Measurements from ENCODE around the gene KIAA1549. TPM values are rescaled to one million over a fixed set of nuclear protein-coding genes. Genes with fewer than 3 reads are reported as not detected.
"Not testable (repeated sequence)": the region's sequence is repeated elsewhere in the genome, so short reads cannot be mapped to it uniquely, and the experiment has no call there.

The KIAA1549 gene
- total RNA-seq, 3 donors from 2014 or later (not counting 1 experiment from before 2014, with no cell fraction given) = 0.08 to 0.09 (median 0.09) TPM

DNA sequence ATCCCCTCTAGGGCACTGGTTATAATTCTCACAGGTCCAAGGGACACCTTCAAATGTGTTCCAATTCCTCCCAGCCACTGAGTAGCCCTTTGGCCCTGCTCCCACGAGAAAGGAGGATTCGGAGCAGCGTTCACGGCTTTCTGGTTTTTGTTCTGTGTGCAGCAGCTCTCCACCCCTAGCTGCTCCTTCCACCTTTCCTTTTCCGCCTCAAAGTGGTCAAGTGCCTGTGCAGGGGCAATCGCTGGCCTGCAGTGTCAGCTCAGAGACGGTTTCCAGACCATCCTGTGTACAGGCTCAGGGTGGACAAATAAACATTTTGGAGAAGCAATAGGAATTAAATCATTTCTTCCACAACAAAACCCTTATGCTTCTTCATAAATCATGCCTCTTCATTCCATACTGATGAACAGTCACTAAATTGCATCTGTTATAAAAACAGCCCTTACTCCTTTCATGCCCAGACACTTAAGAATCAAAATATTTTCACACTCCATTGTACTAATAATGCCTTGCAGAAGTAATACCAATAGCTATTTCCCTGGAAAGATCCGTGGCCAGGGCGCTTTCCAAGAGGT lies 1.1 kb downstream of the KIAA1549 start:
- Histone ChIP-seq H3K36me3 (ENCODE audit: control insufficient read depth, insufficient read depth, low read length) (no peaks in the 10 kb centered on the region), H3K4me3 (ENCODE audit: low read length) (no peak overlapping the region), H3K9me3 (ENCODE audit: control insufficient read depth, insufficient read depth, low read length) (no peaks in the 10 kb centered on the region), H3K4me1 (ENCODE audit: control insufficient read depth, insufficient read depth, low read length) (peaks cover 15% of the 10 kb centered on the region), H3K27ac (ENCODE audit: low read length) (no peak overlapping the region), H3K27me3 (ENCODE audit: control insufficient read depth, insufficient read depth, low read length) (peaks cover 21% of the 10 kb centered on the region)
- ATAC-seq = no peak
- H3K27ac Mint-ChIP-seq = peak overlapping the region; percentile 43 to 71
- no peak for DNase-seq
- peaks cover 9 to 21% of the 10 kb centered on the region in 2 donors for H3K4me1 Mint-ChIP-seq
- peak overlapping the region; percentile 95 for H3K4me3 Mint-ChIP-seq
- H3K27me3 Mint-ChIP-seq (ENCODE audit: low read depth in 2 of 2) = peaks cover 35 to 42% of the 10 kb centered on the region in 2 donors
- H3K36me3 Mint-ChIP-seq = no peaks in the 10 kb centered on the region
- TF ChIP-seq, protein P1, sequence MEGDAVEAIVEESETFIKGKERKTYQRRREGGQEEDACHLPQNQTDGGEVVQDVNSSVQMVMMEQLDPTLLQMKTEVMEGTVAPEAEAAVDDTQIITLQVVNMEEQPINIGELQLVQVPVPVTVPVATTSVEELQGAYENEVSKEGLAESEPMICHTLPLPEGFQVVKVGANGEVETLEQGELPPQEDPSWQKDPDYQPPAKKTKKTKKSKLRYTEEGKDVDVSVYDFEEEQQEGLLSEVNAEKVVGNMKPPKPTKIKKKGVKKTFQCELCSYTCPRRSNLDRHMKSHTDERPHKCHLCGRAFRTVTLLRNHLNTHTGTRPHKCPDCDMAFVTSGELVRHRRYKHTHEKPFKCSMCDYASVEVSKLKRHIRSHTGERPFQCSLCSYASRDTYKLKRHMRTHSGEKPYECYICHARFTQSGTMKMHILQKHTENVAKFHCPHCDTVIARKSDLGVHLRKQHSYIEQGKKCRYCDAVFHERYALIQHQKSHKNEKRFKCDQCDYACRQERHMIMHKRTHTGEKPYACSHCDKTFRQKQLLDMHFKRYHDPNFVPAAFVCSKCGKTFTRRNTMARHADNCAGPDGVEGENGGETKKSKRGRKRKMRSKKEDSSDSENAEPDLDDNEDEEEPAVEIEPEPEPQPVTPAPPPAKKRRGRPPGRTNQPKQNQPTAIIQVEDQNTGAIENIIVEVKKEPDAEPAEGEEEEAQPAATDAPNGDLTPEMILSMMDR (IDR thresholded peaks at IDR 0.05) = no peak
- 78% methylated on average over 9 of the region's 9 CpGs for WGBS (ENCODE audit: insufficient coverage)
- no peaks in the 10 kb centered on the region for H3K9me3 Mint-ChIP-seq
- intact Hi-C loops (cut with micrococcal nuclease) = no loop called here

DNA sequence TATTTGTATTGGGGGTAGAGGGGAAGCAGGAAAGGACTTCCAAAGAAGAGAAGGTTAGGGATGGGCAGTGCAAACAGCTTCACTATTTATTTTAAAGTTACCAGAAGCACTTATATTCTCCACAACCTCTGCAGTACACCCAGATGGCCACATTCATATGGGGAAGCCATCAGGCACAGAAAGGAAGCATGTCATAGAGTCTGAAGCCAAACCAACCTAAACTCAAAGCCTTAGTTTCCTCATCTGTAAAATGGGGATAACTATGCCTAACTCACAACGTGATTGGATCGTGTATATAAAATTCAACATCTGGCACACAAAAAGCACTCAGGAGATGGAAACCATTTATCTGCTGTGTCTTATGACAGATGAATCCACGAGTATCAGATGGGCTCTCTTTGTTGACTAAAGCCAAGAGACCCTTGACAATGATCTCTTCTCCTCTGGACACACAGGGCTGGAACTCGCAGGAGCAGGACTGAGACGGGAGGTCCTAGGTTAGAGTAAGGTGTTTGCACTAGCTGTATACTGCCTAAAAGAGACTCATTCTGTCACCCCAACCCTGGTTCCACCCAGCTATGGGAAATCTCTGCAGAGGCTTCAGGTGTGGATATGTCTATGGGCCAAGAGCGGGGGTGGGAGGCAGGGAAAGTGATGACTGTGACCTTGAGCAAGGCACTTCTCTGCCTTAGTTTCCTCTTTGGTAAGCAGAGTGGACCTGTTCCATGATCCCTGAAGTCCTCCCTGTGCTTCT lies 1.8 kb downstream of the KIAA1549 start:
- intact Hi-C loops (cut with micrococcal nuclease) = no loop called here
- peaks cover 9 to 21% of the 10 kb centered on the region in 2 donors for H3K4me1 Mint-ChIP-seq
- no peaks in the 10 kb centered on the region for H3K9me3 Mint-ChIP-seq
- Histone ChIP-seq H3K27ac (ENCODE audit: low read length) (no peak overlapping the region), H3K4me3 (ENCODE audit: low read length) (no peak overlapping the region), H3K4me1 (ENCODE audit: control insufficient read depth, insufficient read depth, low read length) (peaks cover 15% of the 10 kb centered on the region), H3K27me3 (ENCODE audit: control insufficient read depth, insufficient read depth, low read length) (peaks cover 21% of the 10 kb centered on the region), H3K9me3 (ENCODE audit: control insufficient read depth, insufficient read depth, low read length) (no peaks in the 10 kb centered on the region), H3K36me3 (ENCODE audit: control insufficient read depth, insufficient read depth, low read length) (no peaks in the 10 kb centered on the region)
- ATAC-seq (no peak), DNase-seq (peak in 1 of 2 donors; percentile 40)
- no peak overlapping the region for H3K27ac Mint-ChIP-seq
- no peaks in the 10 kb centered on the region for H3K36me3 Mint-ChIP-seq
- peak overlapping the region; percentile 68 for H3K4me3 Mint-ChIP-seq
- H3K27me3 Mint-ChIP-seq (ENCODE audit: low read depth in 2 of 2) = peaks cover 35 to 44% of the 10 kb centered on the region in 2 donors
- 94% methylated on average over 6 of the region's 6 CpGs for WGBS (ENCODE audit: insufficient coverage)
- TF ChIP-seq, protein P1 (IDR thresholded peaks at IDR 0.05) = no peak

DNA sequence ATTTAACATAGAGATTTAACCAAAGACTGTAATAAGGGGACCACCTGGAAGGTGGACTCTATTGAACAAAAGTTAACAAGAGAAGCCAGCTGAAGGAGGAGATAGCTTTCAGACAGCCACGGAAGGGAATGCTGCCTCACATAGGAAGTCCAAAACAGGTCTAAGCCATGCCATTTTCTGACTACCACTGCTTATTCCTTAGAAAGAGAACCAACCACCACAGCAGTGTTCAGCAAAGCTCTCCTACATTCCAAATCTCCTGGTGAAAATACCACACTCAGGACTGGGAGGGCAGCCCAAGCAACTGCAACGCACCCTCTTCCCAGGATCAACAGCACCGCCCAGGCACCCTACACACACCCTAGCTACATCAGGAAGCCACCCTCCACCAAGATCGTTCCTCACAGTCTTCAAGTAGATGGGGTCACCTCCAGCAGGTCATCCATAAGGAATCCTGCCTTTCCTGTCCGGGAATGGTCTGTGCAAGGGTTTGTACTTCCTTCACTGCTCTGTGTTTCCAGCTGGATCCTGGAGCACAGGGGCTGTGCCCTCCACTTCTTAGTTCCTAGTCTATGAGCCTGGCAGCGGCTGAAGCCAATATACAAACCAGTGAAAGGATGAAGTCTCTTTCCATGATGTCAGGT lies 2.5 kb downstream of the KIAA1549 start:
- TF ChIP-seq, protein P1 (IDR thresholded peaks at IDR 0.05) = no peak
- Mint-ChIP-seq H3K27ac (no peak overlapping the region), H3K27me3 (ENCODE audit: low read depth in 2 of 2) (peaks cover 35 to 44% of the 10 kb centered on the region in 2 donors), H3K9me3 (no peaks in the 10 kb centered on the region), H3K4me1 (peaks cover 9 to 21% of the 10 kb centered on the region in 2 donors), H3K36me3 (no peaks in the 10 kb centered on the region), H3K4me3 (no peak overlapping the region)
- Histone ChIP-seq H3K4me1 (ENCODE audit: control insufficient read depth, insufficient read depth, low read length) (peaks cover 15% of the 10 kb centered on the region), H3K27me3 (ENCODE audit: control insufficient read depth, insufficient read depth, low read length) (peaks cover 21% of the 10 kb centered on the region), H3K27ac (ENCODE audit: low read length) (no peak overlapping the region), H3K9me3 (ENCODE audit: control insufficient read depth, insufficient read depth, low read length) (no peaks in the 10 kb centered on the region), H3K36me3 (ENCODE audit: control insufficient read depth, insufficient read depth, low read length) (no peaks in the 10 kb centered on the region), H3K4me3 (ENCODE audit: low read length) (no peak overlapping the region)
- intact Hi-C loops (cut with micrococcal nuclease) = no loop called here
- 95% methylated on average over 6 of the region's 6 CpGs for WGBS (ENCODE audit: insufficient coverage)
- no peak for DNase-seq
- no peak for ATAC-seq

DNA sequence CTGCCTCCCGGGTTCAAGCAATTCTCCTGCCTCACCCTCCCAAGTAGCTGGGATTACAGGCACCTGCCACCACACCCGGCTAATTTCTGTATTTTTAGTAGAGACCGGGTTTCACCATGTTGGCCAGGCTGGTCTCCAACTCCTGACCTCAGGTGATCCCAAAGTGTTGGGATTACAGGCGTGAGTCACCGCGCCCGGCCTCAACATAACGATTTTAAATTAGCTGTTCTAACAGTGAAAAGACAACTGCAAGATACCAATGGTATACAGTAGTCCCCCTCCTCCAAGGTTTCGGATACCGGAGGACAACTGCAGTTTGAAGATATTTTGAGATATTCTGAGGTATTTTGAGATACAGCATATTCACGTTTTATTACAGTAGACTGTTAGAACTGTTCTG lies 5.0 kb downstream of the KIAA1549 start:
- H3K9me3 ChIP-seq (ENCODE audit: control insufficient read depth, insufficient read depth, low read length); H3K36me3 Mint-ChIP-seq; H3K4me3 Mint-ChIP-seq; H3K27ac ChIP-seq (ENCODE audit: low read length); H3K27ac Mint-ChIP-seq; DNase-seq; H3K9me3 Mint-ChIP-seq; H3K36me3 ChIP-seq (ENCODE audit: control insufficient read depth, insufficient read depth, low read length); H3K4me3 ChIP-seq (ENCODE audit: low read length); ATAC-seq; H3K4me1 ChIP-seq (ENCODE audit: control insufficient read depth, insufficient read depth, low read length); intact Hi-C loops (cut with micrococcal nuclease): not testable (repeated sequence)
- H3K4me1 Mint-ChIP-seq = peaks cover 9 to 11% of the 10 kb centered on the region in 2 donors
- peaks cover 21% of the 10 kb centered on the region for H3K27me3 ChIP-seq (ENCODE audit: control insufficient read depth, insufficient read depth, low read length)
- 92% methylated on average over 8 of the region's 11 CpGs for WGBS (ENCODE audit: insufficient coverage)
- peaks cover 35 to 47% of the 10 kb centered on the region in 2 donors for H3K27me3 Mint-ChIP-seq (ENCODE audit: low read depth in 2 of 2)

Data from natural killer cell (primary cell).